Natural killer cell (primary cell): ENCODE results near the gene SULT2A1. TPM values are rescaled to one million over a fixed set of nuclear protein-coding genes. Genes with fewer than 3 reads are reported as not detected.
"Not testable (repeated sequence)": the region's sequence is repeated elsewhere in the genome, so short reads cannot be mapped to it uniquely, and the experiment has no call there.

Experiments used
- ATAC-seq, 3 donors: fragments of 150-1000 bp in 2 of 3; fragments of 200-7000 bp in 1 of 3; cut with Tn5 transposase; 1 replicate in 1 of 3; 2 replicates in 2 of 3; pipeline ENCODE4 v1.10.0; 2021; ENCODE audit warnings: mild to moderate bottlenecking in 2 of 3, moderate library complexity in 2 of 3
- DNase-seq, 2 donors: peaks; one replicate each; pipeline versions ENCODE4 v3.0.0 to v3.0.0-alpha.2; 2013 to 2021; ENCODE audit warnings: mixed read lengths in 1 of 2
- H3K27ac ChIP-seq: one replicate; pipeline ENCODE4 v1.5.1; 2013; ENCODE audit warnings: mild to moderate bottlenecking, low read length
- H3K27me3 ChIP-seq: one replicate; pipeline ENCODE4 v1.6.1; 2013; ENCODE audit warnings: low read length; ENCODE audit not compliant: control insufficient read depth, insufficient read depth
- H3K36me3 ChIP-seq: one replicate; pipeline ENCODE4 v1.6.1; 2013; ENCODE audit warnings: low read length; ENCODE audit not compliant: control insufficient read depth, insufficient read depth
- H3K4me1 ChIP-seq: one replicate; pipeline ENCODE4 v1.6.1; 2013; ENCODE audit warnings: low read length; ENCODE audit not compliant: control insufficient read depth, insufficient read depth
- H3K4me3 ChIP-seq: one replicate; pipeline ENCODE4 v1.5.1; 2013; ENCODE audit warnings: low read length
- H3K9me3 ChIP-seq: one replicate; pipeline ENCODE4 v1.6.1; 2013; ENCODE audit warnings: low read length; ENCODE audit not compliant: control insufficient read depth, insufficient read depth
- H3K27ac Mint-ChIP-seq, 2 donors: one replicate each; pipeline ENCODE4 v1.8.0; 2022; ENCODE audit warnings: mild to moderate bottlenecking in 2 of 2, mixed read lengths in 2 of 2, moderate library complexity in 1 of 2
- H3K27me3 Mint-ChIP-seq, 2 donors: one replicate each; pipeline ENCODE4 v1.8.0; 2022; ENCODE audit warnings: low read depth in 2 of 2, mixed read lengths in 2 of 2
- H3K36me3 Mint-ChIP-seq: one replicate; pipeline ENCODE4 v1.8.0; 2022; ENCODE audit warnings: mixed read lengths
- H3K4me1 Mint-ChIP-seq, 2 donors: one replicate each; pipeline ENCODE4 v1.8.0; 2022; ENCODE audit warnings: mixed read lengths in 2 of 2
- H3K4me3 Mint-ChIP-seq: one replicate; pipeline ENCODE4 v1.8.0; 2022; ENCODE audit warnings: mild to moderate bottlenecking, moderate library complexity, mixed read lengths
- H3K9me3 Mint-ChIP-seq, 2 donors: one replicate each; pipeline ENCODE4 v1.8.0; 2022; ENCODE audit warnings: mixed read lengths in 2 of 2
- CTCF ChIP-seq: fragments of 200-600 bp; IDR thresholded peaks from one replicate; pipeline ENCODE4 v1.8.0; 2022; ENCODE audit warnings: antibody characterized with exemption
- WGBS: methylation state at CpG from one replicate; pipeline ENCODE4 v1.1.7; 2013; ENCODE audit warnings: missing lambda C conversion rate; ENCODE audit not compliant: insufficient coverage; 5-methylcytosine and 5-hydroxymethylcytosine counted together
- intact Hi-C: fragments of 100-400 bp; cut with micrococcal nuclease; formaldehyde crosslinking; loops from one replicate; pipeline ENCODE4 v1.14.2; 2022
- total RNA-seq, 4 donors: library from RNA; stranded (reverse); fragments of 120-200 nt in 1 of 4; gene quantifications; one replicate each; pipeline versions ENCODE4 v1.2.3 to v1.2.4, GENCODE V29; 2013 to 2022

The SULT2A1 gene
- total RNA-seq, 3 donors from 2014 or later (not counting 1 experiment from before 2014, with no cell fraction given), result not detected

- no peak overlapping the region for H3K4me3 Mint-ChIP-seq
- Histone ChIP-seq H3K9me3 (no peaks in the 10 kb centered on the region), H3K36me3 (no peaks in the 10 kb centered on the region), H3K27ac (no peak overlapping the region), H3K27me3 (no peaks in the 10 kb centered on the region), H3K4me3 (no peak overlapping the region), H3K4me1 (no peaks in the 10 kb centered on the region)
- TF ChIP-seq CTCF, result no peak
- H3K36me3 Mint-ChIP-seq, result no peaks in the 10 kb centered on the region
- peaks cover 10 to 11% of the 10 kb centered on the region in 2 donors for H3K27me3 Mint-ChIP-seq
- ATAC-seq, result no peak
- intact Hi-C loops, result no loop called here
- DNase-seq, result no peak
- H3K4me1 Mint-ChIP-seq, result no peaks in the 10 kb centered on the region
- 89% methylated on average over 4 of the region's 5 CpGs for WGBS
- H3K27ac Mint-ChIP-seq, result no peak overlapping the region
- no peaks in the 10 kb centered on the region for H3K9me3 Mint-ChIP-seq
Observed at GRCh38 chr19:47885067-47885463, 1.1 kb downstream of the SULT2A1 start.

- 90% methylated on average over 2 of the region's 3 CpGs for WGBS
- no peak for TF ChIP-seq CTCF
- Histone ChIP-seq H3K4me3 (no peak overlapping the region), H3K27me3 (no peaks in the 10 kb centered on the region), H3K36me3 (no peaks in the 10 kb centered on the region), H3K27ac (no peak overlapping the region), H3K4me1 (no peaks in the 10 kb centered on the region), H3K9me3 (no peaks in the 10 kb centered on the region)
- Mint-ChIP-seq H3K4me3 (no peak overlapping the region), H3K9me3 (peaks cover 2% of the 10 kb centered on the region in 2 donors), H3K27ac (no peak overlapping the region), H3K27me3 (peaks cover 10 to 20% of the 10 kb centered on the region in 2 donors), H3K4me1 (no peaks in the 10 kb centered on the region), H3K36me3 (no peaks in the 10 kb centered on the region)
- ATAC-seq (no peak), DNase-seq (no peak)
- intact Hi-C loops, result no loop called here
Observed at GRCh38 chr19:47882890-47883289, 3.2 kb downstream of the SULT2A1 start.

GRCh38 chr19:47881757-47882156 lies 4.4 kb downstream of the SULT2A1 start:
- DNase-seq, result no peak
- Mint-ChIP-seq H3K9me3 (peaks cover 2% of the 10 kb centered on the region in 2 donors), H3K27ac (no peak overlapping the region), H3K36me3 (no peaks in the 10 kb centered on the region), H3K4me1 (no peaks in the 10 kb centered on the region), H3K4me3 (no peak overlapping the region), H3K27me3 (peaks cover 10 to 20% of the 10 kb centered on the region in 2 donors)
- H3K36me3 ChIP-seq, result no peaks in the 10 kb centered on the region
- TF ChIP-seq CTCF, result no peak
- H3K27ac ChIP-seq, result no peak overlapping the region
- H3K4me1 ChIP-seq, result no peaks in the 10 kb centered on the region
- no peak overlapping the region for H3K4me3 ChIP-seq
- intact Hi-C loops, result no loop called here
- no peak for ATAC-seq
- H3K9me3 ChIP-seq, result no peaks in the 10 kb centered on the region
- no peaks in the 10 kb centered on the region for H3K27me3 ChIP-seq
- WGBS, result 81% methylated on average over 5 of the region's 5 CpGs

- H3K36me3 ChIP-seq, DNase-seq, H3K4me1 ChIP-seq, H3K9me3 ChIP-seq, H3K4me1 Mint-ChIP-seq, ATAC-seq, H3K27ac Mint-ChIP-seq, intact Hi-C loops, H3K4me3 Mint-ChIP-seq, H3K4me3 ChIP-seq, H3K27me3 Mint-ChIP-seq, H3K36me3 Mint-ChIP-seq, H3K9me3 Mint-ChIP-seq, H3K27me3 ChIP-seq, H3K27ac ChIP-seq: not testable (repeated sequence)
- WGBS, result no CpG with 5 or more reads among the region's 4 CpGs
Observed at GRCh38 chr19:47879385-47879784, 6.7 kb downstream of the SULT2A1 start.
